Measurements from ENCODE around the gene FADS6. TPM values are rescaled to one million over a fixed set of nuclear protein-coding genes. Genes with fewer than 3 reads are reported as not detected.

FADS6 gene
- total and polyA plus RNA-seq, 10 of the 15 experiments (the other 5 are each of a cell fraction or from before 2014, with no cell fraction given), result not detected

DNA sequence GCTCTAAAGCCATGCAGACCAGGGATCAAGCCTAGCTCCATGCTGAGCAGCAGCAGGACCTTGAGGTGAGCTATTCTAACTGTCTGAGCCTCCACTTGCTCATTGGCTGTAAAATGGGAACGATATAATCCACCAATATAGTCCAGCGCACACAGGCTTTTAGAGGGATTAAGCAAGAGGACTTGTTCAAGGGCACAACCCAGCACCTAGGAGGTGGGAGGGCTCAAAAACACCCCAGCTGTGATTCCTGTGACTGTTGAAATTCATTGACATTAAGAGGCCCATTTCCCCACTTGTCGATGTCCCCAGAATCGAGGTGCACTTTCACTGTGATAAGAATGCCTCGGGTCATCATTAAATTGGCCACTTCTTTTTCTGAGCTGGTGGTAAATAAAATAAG lies 25.5 kb upstream of the FADS6 start:
- no peaks in the 10 kb centered on the region for H4K20me1 ChIP-seq (ENCODE audit: control insufficient read depth, insufficient read depth)
- RAD21 ChIA-PET (ENCODE audit: unreplicated experiment), result interaction anchor here (1.2 to 8.1 kb wide), 4 partner anchors 10 to 42 kb away, joined by 3 to 73 read pairs (median 4); no protein-coding TSS in a partner anchor
- H3K9ac ChIP-seq (ENCODE audit: control insufficient read depth, insufficient read depth, low read length), result no peak overlapping the region
- ATAC-seq, result no peak
- H3K79me2 ChIP-seq (ENCODE audit: control insufficient read depth, insufficient read depth, low read length), result no peaks in the 10 kb centered on the region
- intact Hi-C loops (cut with micrococcal nuclease; ENCODE audit: unreplicated experiment), result no loop called here
- no peaks in the 10 kb centered on the region for H3K4me1 ChIP-seq (ENCODE audit: control insufficient read depth, insufficient read depth, low read length)
- no peaks in the 10 kb centered on the region for H3K9me3 ChIP-seq (replicated peaks; ENCODE audit: control insufficient read depth, insufficient read depth, low read length)
- H3K4me3 ChIP-seq, result no peak overlapping the region
- CTCF ChIA-PET, result interaction anchor here (0.6 to 12.6 kb wide), 4 partner anchors 12 to 1476 kb away, joined by 3 to 274 read pairs (median 3); no protein-coding TSS in a partner anchor
- H3K4me2 ChIP-seq (ENCODE audit: control insufficient read depth, insufficient read depth), result no peak overlapping the region
- H3K27me3 ChIP-seq (replicated peaks in 1 of 2; ENCODE audit: control insufficient read depth in 2 of 2, insufficient read depth in 2 of 2, low read length in 1 of 2), result peaks cover 2 to 6% of the 10 kb centered on the region in 2 experiments
- SMC1A ChIA-PET (ENCODE audit: uncharacterized antibody, unreplicated experiment), result interaction anchor here (0.7 to 3.0 kb wide), 3 partner anchors 39 to 113 kb away, joined by 3 to 10 read pairs (median 3); no protein-coding TSS in a partner anchor
- POLR2A ChIA-PET, result interaction anchor here (0.7 kb wide), 1 partner anchor 895 kb away, joined by 4 read pairs; no protein-coding TSS in a partner anchor
- in situ Hi-C loops (cut with MboI), result no loop called here
- no peak for DNase-seq (ENCODE audit: low read depth, low spot score)
- 60% methylated on average over 5 of the region's 5 CpGs for WGBS (ENCODE audit: insufficient coverage, insufficient replicate concordance, low lambda C conversion rate, missing lambda C conversion rate)
- no peak for FAIRE-seq
- no peak overlapping the region for H3K27ac ChIP-seq (ENCODE audit: control insufficient read depth, insufficient read depth)
- no TSS peak for BruUV-seq (replicated peaks)
- no peak overlapping the region for H2AFZ ChIP-seq (ENCODE audit: control insufficient read depth, low read depth, low read length)
- H3K36me3 ChIP-seq (ENCODE audit: control insufficient read depth in 2 of 2, insufficient read depth in 2 of 2, low read length in 1 of 2), result no peaks in the 10 kb centered on the region
- TF ChIP-seq BCL11A (IDR thresholded peaks at IDR 0.05; ENCODE audit: low read depth, low read length) (no peak), SRF (IDR thresholded peaks at IDR 0.05; ENCODE audit: low read depth in 2 of 2, low read length in 2 of 2) (no peak), CBFB (IDR thresholded peaks at IDR 0.05; ENCODE audit: low read depth) (no peak), ZNF207 (IDR thresholded peaks at IDR 0.05; ENCODE audit: borderline replicate concordance) (no peak), HDAC2 (IDR thresholded peaks at IDR 0.05) (no peak), YBX1 (IDR thresholded peaks at IDR 0.05) (no peak), JUNB (IDR thresholded peaks at IDR 0.05) (no peak), MEF2A (IDR thresholded peaks at IDR 0.05; ENCODE audit: insufficient read depth, low read depth, low read length) (no peak), RAD21 (IDR thresholded peaks at IDR 0.05; ENCODE audit: insufficient read depth, low read depth, low read length) (no peak), SIN3A (IDR thresholded peaks at IDR 0.05; ENCODE audit: low read depth, low read length) (no peak), MTA3 (IDR thresholded peaks at IDR 0.05; ENCODE audit: borderline replicate concordance, low read length) (no peak), KLF5 (IDR thresholded peaks at IDR 0.05; ENCODE audit: partially characterized antibody) (no peak), NBN (IDR thresholded peaks at IDR 0.05) (no peak), NFIC (IDR thresholded peaks at IDR 0.05; ENCODE audit: low read depth, low read length) (no peak), RELA (IDR thresholded peaks at IDR 0.05; ENCODE audit: borderline replicate concordance, partially characterized antibody) (no peak)
- TF ChIP-seq, protein P1, sequence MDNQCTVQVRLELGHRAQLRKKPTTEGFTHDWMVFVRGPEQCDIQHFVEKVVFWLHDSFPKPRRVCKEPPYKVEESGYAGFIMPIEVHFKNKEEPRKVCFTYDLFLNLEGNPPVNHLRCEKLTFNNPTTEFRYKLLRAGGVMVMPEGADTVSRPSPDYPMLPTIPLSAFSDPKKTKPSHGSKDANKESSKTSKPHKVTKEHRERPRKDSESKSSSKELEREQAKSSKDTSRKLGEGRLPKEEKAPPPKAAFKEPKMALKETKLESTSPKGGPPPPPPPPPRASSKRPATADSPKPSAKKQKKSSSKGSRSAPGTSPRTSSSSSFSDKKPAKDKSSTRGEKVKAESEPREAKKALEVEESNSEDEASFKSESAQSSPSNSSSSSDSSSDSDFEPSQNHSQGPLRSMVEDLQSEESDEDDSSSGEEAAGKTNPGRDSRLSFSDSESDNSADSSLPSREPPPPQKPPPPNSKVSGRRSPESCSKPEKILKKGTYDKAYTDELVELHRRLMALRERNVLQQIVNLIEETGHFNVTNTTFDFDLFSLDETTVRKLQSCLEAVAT (IDR thresholded peaks at IDR 0.05), result no peak
- TF ChIP-seq, protein P2, sequence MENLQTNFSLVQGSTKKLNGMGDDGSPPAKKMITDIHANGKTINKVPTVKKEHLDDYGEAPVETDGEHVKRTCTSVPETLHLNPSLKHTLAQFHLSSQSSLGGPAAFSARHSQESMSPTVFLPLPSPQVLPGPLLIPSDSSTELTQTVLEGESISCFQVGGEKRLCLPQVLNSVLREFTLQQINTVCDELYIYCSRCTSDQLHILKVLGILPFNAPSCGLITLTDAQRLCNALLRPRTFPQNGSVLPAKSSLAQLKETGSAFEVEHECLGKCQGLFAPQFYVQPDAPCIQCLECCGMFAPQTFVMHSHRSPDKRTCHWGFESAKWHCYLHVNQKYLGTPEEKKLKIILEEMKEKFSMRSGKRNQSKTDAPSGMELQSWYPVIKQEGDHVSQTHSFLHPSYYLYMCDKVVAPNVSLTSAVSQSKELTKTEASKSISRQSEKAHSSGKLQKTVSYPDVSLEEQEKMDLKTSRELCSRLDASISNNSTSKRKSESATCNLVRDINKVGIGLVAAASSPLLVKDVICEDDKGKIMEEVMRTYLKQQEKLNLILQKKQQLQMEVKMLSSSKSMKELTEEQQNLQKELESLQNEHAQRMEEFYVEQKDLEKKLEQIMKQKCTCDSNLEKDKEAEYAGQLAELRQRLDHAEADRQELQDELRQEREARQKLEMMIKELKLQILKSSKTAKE (IDR thresholded peaks at IDR 0.05; ENCODE audit: low read depth, poor library complexity, severe bottlenecking), result no peak
- TF ChIP-seq, protein P3, sequence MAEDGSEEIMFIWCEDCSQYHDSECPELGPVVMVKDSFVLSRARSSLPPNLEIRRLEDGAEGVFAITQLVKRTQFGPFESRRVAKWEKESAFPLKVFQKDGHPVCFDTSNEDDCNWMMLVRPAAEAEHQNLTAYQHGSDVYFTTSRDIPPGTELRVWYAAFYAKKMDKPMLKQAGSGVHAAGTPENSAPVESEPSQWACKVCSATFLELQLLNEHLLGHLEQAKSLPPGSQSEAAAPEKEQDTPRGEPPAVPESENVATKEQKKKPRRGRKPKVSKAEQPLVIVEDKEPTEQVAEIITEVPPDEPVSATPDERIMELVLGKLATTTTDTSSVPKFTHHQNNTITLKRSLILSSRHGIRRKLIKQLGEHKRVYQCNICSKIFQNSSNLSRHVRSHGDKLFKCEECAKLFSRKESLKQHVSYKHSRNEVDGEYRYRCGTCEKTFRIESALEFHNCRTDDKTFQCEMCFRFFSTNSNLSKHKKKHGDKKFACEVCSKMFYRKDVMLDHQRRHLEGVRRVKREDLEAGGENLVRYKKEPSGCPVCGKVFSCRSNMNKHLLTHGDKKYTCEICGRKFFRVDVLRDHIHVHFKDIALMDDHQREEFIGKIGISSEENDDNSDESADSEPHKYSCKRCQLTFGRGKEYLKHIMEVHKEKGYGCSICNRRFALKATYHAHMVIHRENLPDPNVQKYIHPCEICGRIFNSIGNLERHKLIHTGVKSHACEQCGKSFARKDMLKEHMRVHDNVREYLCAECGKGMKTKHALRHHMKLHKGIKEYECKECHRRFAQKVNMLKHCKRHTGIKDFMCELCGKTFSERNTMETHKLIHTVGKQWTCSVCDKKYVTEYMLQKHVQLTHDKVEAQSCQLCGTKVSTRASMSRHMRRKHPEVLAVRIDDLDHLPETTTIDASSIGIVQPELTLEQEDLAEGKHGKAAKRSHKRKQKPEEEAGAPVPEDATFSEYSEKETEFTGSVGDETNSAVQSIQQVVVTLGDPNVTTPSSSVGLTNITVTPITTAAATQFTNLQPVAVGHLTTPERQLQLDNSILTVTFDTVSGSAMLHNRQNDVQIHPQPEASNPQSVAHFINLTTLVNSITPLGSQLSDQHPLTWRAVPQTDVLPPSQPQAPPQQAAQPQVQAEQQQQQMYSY (CRISPR knock-in tag; IDR thresholded peaks at IDR 0.05), result no peak

All from GM12878 (cell line).